ENCODE results near the gene PCDHGB1. TPM values are rescaled to one million over a fixed set of nuclear protein-coding genes. Genes with fewer than 3 reads are reported as not detected.

PCDHGB1 gene
- total RNA-seq, 2 experiments from 2014 or later, result not detected

- H3K9me3 Mint-ChIP-seq, result peaks cover 22% of the 10 kb centered on the region
- H3K27ac Mint-ChIP-seq, result no peak overlapping the region
- DNase-seq, result no peak
- peaks cover 22% of the 10 kb centered on the region for H3K36me3 Mint-ChIP-seq (ENCODE audit: low read depth)
- peaks cover 66% of the 10 kb centered on the region for H3K27me3 Mint-ChIP-seq (ENCODE audit: low read depth)
- H3K4me1 Mint-ChIP-seq (ENCODE audit: low read depth), result no peaks in the 10 kb centered on the region
- no peak overlapping the region for H3K4me3 Mint-ChIP-seq
- CTCF ChIA-PET, result interaction anchor here (0.9 to 1.7 kb wide), 6 partner anchors 9 to 202 kb away, joined by 3 to 4 read pairs (median 3); partner anchors contain the start of genes PCDHGA5 and PCDHGB3
- intact Hi-C loops (cut with micrococcal nuclease), result no loop called here
Measured at GRCh38 chr5:141355641-141356040, 5.7 kb downstream of the PCDHGB1 start.

DNA sequence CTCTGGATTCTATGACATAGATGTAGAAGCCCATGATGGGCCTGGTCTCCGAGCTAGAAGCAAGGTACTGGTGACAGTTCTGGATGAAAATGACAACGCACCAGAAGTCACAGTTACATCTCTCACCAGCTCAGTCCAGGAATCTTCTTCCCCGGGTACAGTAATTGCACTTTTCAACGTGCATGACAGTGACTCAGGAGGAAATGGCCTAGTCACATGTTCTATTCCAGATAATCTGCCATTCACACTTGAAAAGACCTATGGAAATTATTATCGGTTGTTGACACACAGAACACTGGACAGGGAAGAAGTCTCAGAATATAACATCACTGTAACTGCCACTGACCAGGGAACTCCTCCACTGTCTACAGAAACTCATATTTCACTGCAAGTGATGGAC, 6.2 kb downstream of the PCDHGB1 start:
- DNase-seq, result no peak
- peaks cover 66% of the 10 kb centered on the region for H3K27me3 Mint-ChIP-seq (ENCODE audit: low read depth)
- CTCF ChIA-PET, result interaction anchor here (0.6 to 1.7 kb wide), 5 partner anchors 8 to 202 kb away, joined by 3 to 4 read pairs (median 4); partner anchors contain the start of genes PCDHGA5 and PCDHGB3
- H3K4me3 Mint-ChIP-seq, result no peak overlapping the region
- no peaks in the 10 kb centered on the region for H3K4me1 Mint-ChIP-seq (ENCODE audit: low read depth)
- H3K27ac Mint-ChIP-seq, result no peak overlapping the region
- H3K36me3 Mint-ChIP-seq (ENCODE audit: low read depth), result peaks cover 27% of the 10 kb centered on the region
- peaks cover 23% of the 10 kb centered on the region for H3K9me3 Mint-ChIP-seq
- intact Hi-C loops (cut with micrococcal nuclease), result no loop called here

DNA sequence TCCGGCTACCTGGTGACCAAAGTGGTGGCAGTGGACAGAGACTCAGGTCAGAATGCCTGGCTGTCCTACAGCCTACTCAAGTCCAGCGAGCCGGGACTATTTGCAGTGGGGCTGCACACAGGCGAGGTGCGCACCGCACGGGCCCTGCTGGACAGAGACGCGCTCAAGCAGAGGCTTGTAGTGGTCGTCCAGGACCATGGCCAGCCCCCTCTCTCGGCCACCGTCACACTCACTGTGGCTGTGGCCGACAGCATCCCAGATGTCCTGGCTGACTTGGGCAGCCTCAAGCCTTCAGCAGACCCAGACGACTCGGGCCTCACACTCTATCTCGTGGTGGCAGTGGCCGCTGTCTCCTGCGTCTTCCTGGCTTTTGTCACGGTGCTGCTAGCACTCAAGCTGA, 7.1 kb downstream of the PCDHGB1 start:
- CTCF ChIA-PET, result no interaction called here
- DNase-seq, result no peak
- H3K9me3 Mint-ChIP-seq, result peaks cover 27% of the 10 kb centered on the region
- H3K36me3 Mint-ChIP-seq (ENCODE audit: low read depth), result peaks cover 28% of the 10 kb centered on the region
- intact Hi-C loops (cut with micrococcal nuclease), result no loop called here
- H3K4me3 Mint-ChIP-seq, result no peak overlapping the region
- H3K27me3 Mint-ChIP-seq (ENCODE audit: low read depth), result peaks cover 68% of the 10 kb centered on the region
- H3K4me1 Mint-ChIP-seq (ENCODE audit: low read depth), result no peaks in the 10 kb centered on the region
- no peak overlapping the region for H3K27ac Mint-ChIP-seq

DNA sequence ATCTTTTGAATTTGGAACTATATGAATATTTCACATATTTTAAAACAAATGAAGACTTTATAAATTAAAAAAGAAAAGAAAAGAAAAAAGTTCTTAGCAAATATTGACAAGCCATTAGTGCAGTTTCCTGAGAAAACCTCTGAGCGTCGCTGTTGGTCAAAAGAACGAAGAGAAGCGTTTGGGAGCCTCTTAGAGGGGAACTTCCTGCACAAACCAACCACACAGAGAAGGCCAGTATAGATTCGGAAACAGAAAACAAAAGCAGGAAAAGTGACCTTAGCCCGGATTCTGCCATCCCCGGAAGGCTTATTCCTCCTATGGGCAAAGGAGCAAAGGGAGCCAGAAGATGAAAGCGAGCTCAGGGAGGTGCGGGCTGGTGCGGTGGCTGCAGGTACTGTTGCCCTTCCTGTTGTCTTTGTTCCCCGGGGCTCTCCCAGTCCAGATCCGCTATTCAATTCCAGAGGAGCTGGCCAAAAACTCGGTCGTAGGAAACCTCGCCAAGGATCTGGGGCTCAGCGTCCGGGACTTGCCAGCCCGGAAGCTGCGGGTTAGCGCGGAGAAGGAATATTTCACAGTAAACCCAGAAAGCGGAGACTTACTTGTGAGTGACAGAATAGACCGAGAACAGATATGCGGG, 10.0 kb downstream of the PCDHGB1 start, which contains the start of gene PCDHGB2:
Gene PCDHGB2 (plus strand): TSS at position 205 of the 637 bp plus-strand sequence. CDS start 142 bp downstream, at position 347.
- peaks cover 30% of the 10 kb centered on the region for H3K36me3 Mint-ChIP-seq (ENCODE audit: low read depth)
- peaks cover 82% of the 10 kb centered on the region for H3K27me3 Mint-ChIP-seq (ENCODE audit: low read depth)
- intact Hi-C loops (cut with micrococcal nuclease), result no loop called here
- H3K4me3 Mint-ChIP-seq, result peak within 1 kb of the TSS; percentile 56
- no peak within 1 kb of the TSS for H3K27ac Mint-ChIP-seq
- no peaks in the 10 kb centered on the region for H3K4me1 Mint-ChIP-seq (ENCODE audit: low read depth)
- peak; percentile 19 for DNase-seq
- H3K9me3 Mint-ChIP-seq, result peaks cover 25% of the 10 kb centered on the region
- CTCF ChIA-PET, result no interaction called here

DNA sequence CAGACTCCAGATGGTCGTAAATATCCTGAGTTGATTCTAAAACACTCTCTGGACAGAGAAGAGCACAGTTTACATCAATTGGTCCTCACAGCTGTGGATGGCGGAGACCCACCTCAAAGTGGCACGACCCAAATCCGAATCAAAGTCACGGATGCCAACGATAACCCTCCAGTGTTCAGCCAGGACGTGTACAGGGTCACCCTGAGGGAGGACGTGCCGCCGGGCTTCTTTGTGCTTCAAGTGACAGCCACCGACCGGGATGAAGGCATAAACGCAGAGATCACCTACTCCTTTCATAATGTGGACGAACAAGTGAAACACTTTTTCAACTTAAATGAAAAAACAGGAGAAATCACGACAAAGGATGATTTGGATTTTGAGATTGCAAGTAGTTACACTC, 10.8 kb downstream of the PCDHGB1 start:
- Mint-ChIP-seq H3K9me3 (peaks cover 31% of the 10 kb centered on the region), H3K27me3 (ENCODE audit: low read depth) (peaks cover 83% of the 10 kb centered on the region), H3K4me3 (no peak overlapping the region), H3K36me3 (ENCODE audit: low read depth) (peaks cover 31% of the 10 kb centered on the region), H3K4me1 (ENCODE audit: low read depth) (no peaks in the 10 kb centered on the region), H3K27ac (no peak overlapping the region)
- CTCF ChIA-PET, result no interaction called here
- no peak for DNase-seq
- intact Hi-C loops (cut with micrococcal nuclease), result no loop called here

DNA sequence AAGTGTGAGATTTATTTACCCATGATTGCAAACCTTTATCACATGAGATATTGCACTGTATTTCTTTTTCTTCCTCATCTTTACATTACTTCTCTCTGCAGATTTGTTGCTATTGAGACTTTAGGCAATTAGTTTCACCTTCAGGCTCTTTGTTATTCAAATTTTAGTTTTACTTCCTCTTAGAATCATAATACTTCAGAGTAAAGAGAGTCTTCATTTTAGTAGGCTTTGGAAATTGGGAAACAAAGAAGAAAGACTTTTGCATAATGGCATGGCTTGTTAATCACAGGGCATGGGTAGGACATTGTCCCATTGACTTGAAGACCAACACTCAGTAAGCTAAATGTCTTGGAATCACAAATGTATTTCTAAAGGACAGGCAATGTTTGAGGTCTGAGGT, 12.8 kb downstream of the PCDHGB1 start:
- peaks cover 77% of the 10 kb centered on the region for H3K27me3 Mint-ChIP-seq (ENCODE audit: low read depth)
- intact Hi-C loops (cut with micrococcal nuclease), result no loop called here
- no peak overlapping the region for H3K4me3 Mint-ChIP-seq
- H3K4me1 Mint-ChIP-seq (ENCODE audit: low read depth), result no peaks in the 10 kb centered on the region
- peaks cover 28% of the 10 kb centered on the region for H3K36me3 Mint-ChIP-seq (ENCODE audit: low read depth)
- no peak overlapping the region for H3K27ac Mint-ChIP-seq
- CTCF ChIA-PET, result no interaction called here
- no peak for DNase-seq
- H3K9me3 Mint-ChIP-seq, result peaks cover 30% of the 10 kb centered on the region

- H3K36me3 Mint-ChIP-seq (ENCODE audit: low read depth), result peaks cover 24% of the 10 kb centered on the region
- no peak for DNase-seq
- H3K4me1 Mint-ChIP-seq (ENCODE audit: low read depth), result no peaks in the 10 kb centered on the region
- H3K27ac Mint-ChIP-seq, result no peak within 1 kb of the TSS
- peaks cover 30% of the 10 kb centered on the region for H3K9me3 Mint-ChIP-seq
- CTCF ChIA-PET, result interaction anchor here (1.0 to 1.9 kb wide), 8 partner anchors 9 to 149 kb away, joined by 3 to 6 read pairs (median 4); partner anchors contain the start of genes PCDHGA10, PCDHGA11, PCDHGA4 and PCDHGA6
- intact Hi-C loops (cut with micrococcal nuclease), result no loop called here
- no peak within 1 kb of the TSS for H3K4me3 Mint-ChIP-seq
- H3K27me3 Mint-ChIP-seq (ENCODE audit: low read depth), result peaks cover 76% of the 10 kb centered on the region
Measured at GRCh38 chr5:141363952-141364660, 14.2 kb downstream of the PCDHGB1 start, which contains the start of gene PCDHGA5. Gene PCDHGA5, plus strand, starts transcription at chr5:141364162. Its CDS starts 169 bp downstream, at chr5:141364331.

DNA sequence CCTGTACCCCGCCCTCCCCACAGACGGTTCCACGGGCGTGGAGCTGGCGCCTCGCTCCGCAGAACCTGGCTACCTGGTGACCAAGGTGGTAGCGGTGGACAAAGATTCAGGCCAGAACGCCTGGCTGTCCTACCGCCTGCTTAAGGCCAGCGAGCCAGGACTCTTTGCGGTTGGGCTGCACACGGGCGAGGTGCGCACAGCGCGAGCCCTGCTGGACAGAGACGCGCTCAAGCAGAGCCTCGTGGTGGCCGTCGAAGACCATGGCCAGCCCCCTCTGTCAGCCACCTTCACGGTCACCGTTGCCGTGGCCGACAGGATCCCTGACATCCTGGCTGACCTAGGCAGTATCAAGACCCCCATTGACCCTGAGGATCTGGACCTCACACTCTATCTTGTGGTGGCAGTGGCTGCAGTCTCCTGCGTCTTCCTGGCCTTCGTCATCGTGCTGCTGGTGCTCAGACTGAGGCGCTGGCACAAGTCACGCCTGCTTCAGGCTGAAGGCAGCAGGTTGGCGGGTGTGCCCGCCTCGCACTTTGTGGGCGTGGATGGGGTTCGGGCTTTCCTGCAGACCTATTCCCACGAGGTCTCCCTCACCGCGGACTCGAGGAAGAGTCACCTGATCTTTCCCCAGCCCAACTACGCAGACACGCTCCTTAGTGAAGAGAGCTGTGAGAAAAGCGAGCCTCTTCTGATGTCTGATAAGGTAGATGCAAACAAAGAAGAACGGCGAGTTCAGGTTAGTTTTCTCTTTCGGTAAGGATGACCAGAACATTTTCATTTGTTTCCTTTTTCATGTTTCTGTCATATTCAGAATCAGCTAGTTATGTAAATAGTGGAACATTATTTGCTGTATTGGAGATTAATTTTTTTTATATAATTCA, 16.4 kb downstream of the PCDHGB1 start:
- H3K4me3 Mint-ChIP-seq, result no peak overlapping the region
- DNase-seq, result no peak
- H3K9me3 Mint-ChIP-seq, result peaks cover 23% of the 10 kb centered on the region
- peaks cover 72% of the 10 kb centered on the region for H3K27me3 Mint-ChIP-seq (ENCODE audit: low read depth)
- H3K36me3 Mint-ChIP-seq (ENCODE audit: low read depth), result peaks cover 11% of the 10 kb centered on the region
- no peak overlapping the region for H3K27ac Mint-ChIP-seq
- CTCF ChIA-PET, result no interaction called here
- intact Hi-C loops (cut with micrococcal nuclease), result no loop called here
- peaks cover 4% of the 10 kb centered on the region for H3K4me1 Mint-ChIP-seq (ENCODE audit: low read depth)

DNA sequence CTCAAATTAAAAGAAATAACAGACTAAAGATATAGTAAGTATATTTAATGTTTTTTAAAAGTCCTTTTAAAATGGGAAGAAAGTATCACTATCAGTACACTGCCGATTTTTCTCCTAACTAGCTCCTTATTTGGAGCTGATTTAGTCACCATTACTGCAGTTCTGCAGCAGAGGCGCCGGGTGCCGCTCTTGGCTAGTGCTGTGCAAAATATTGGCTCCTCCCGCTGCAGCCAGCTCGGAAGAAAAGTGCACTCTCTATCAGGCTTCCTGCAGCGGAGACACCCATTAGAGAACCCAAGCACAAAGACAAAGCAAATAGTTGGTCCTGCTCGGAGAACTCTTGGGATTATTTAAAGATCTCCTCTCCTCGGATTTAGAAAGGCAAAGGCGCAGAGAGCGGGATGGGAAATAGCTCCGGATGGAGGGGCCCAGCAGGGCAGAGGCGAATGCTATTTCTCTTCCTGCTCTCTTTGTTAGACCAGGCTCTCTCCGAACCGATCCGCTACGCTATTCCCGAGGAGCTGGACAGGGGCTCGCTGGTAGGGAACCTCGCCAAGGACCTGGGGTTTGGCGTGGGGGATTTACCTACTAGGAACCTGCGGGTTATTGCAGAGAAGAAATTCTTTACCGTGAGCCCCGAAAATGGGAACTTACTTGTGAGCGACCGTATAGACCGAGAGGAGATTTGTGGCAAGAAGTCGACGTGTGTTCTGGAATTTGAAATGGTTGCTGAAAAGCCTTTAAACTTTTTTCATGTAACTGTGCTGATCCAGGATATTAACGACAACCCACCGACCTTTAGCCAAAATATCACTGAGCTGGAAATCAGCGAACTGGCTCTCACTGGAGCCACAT, 20.3 kb downstream of the PCDHGB1 start, which contains the start of gene PCDHGB3:
Gene PCDHGB3 (plus strand): TSS at position 249 of the 855 bp plus-strand sequence. CDS start 153 bp downstream, at position 402.
- peak within 1 kb of the TSS; percentile 69 for H3K4me3 Mint-ChIP-seq
- H3K36me3 Mint-ChIP-seq (ENCODE audit: low read depth), result peaks cover 7% of the 10 kb centered on the region
- CTCF ChIA-PET, result interaction anchor here (0.6 to 2.0 kb wide), 21 partner anchors 11 to 196 kb away, joined by 3 to 8 read pairs (median 3); partner anchors contain the start of genes PCDHGA11, PCDHGA12, PCDHGA2 and PCDHGB1
- peaks cover 25% of the 10 kb centered on the region for H3K9me3 Mint-ChIP-seq
- H3K4me1 Mint-ChIP-seq (ENCODE audit: low read depth), result peaks cover 4% of the 10 kb centered on the region
- intact Hi-C loops (cut with micrococcal nuclease), result loop anchor here (1.0 to 10.0 kb wide), 4 partner anchors 37 to 194 kb away; partner anchors contain the start of genes PCDHB13, PCDHGA11 and PCDHGB6
- DNase-seq, result peak; percentile 47
- no peak within 1 kb of the TSS for H3K27ac Mint-ChIP-seq
- H3K27me3 Mint-ChIP-seq (ENCODE audit: low read depth), result peaks cover 68% of the 10 kb centered on the region

GRCh38 chr5:141371572-141372475, 21.9 kb downstream of the PCDHGB1 start:
- intact Hi-C loops (cut with micrococcal nuclease), result loop anchor here (5.0 to 10.0 kb wide), 3 partner anchors 35 to 157 kb away; partner anchors contain the start of genes PCDHB13, PCDHGA11 and PCDHGB6
- peaks cover 66% of the 10 kb centered on the region for H3K27me3 Mint-ChIP-seq (ENCODE audit: low read depth)

More at GRCh38 chr5:141371572-141372475, 21.9 kb downstream of the PCDHGB1 start:
- Mint-ChIP-seq H3K4me3 (no peak overlapping the region), H3K4me1 (ENCODE audit: low read depth) (peaks cover 4% of the 10 kb centered on the region), H3K27ac (no peak overlapping the region), H3K9me3 (peaks cover 24% of the 10 kb centered on the region), H3K36me3 (ENCODE audit: low read depth) (peaks cover 9% of the 10 kb centered on the region)
- CTCF ChIA-PET, result interaction anchor here (0.6 to 1.2 kb wide), 5 partner anchors 9 to 150 kb away, joined by 3 to 4 read pairs (median 3); partner anchors contain the start of gene PCDHGA4
- DNase-seq, result no peak
